Spleen (tissue), 11 donors: Measurements from ENCODE around the gene CCDC69. TPM values are rescaled to one million over a fixed set of nuclear protein-coding genes. Genes with fewer than 3 reads are reported as not detected.

ENCODE experiments used
- DNase-seq: peaks from one replicate; pipeline ENCODE4 v3.0.0-alpha.2; 2020
- H3K27ac ChIP-seq, 8 donors: fragments of 200-600 bp; sonication (generic) in 7 of 8; 1 replicate in 4 of 8; 2 replicates in 4 of 8; pipeline versions ENCODE4 v1.5.0 to v1.8.0; 2016 to 2021; ENCODE audit warnings: inconsistent platforms in 4 of 8, mild to moderate bottlenecking in 4 of 8, moderate library complexity in 1 of 8
- H3K27me3 ChIP-seq, 7 donors: fragments of 200-600 bp; sonication (generic) in 6 of 7; replicated peaks in 1 of 7; 1 replicate in 4 of 7; 2 replicates in 3 of 7; pipeline versions ENCODE4 v1.5.0 to v1.8.0; 2016 to 2021; ENCODE audit warnings: inconsistent platforms in 3 of 7, mild to moderate bottlenecking in 1 of 7
- H3K36me3 ChIP-seq, 6 donors: fragments of 200-600 bp; sonication (generic) in 5 of 6; 1 replicate in 4 of 6; 2 replicates in 2 of 6; pipeline versions ENCODE4 v1.5.0 to v1.8.0; 2016 to 2021; ENCODE audit warnings: inconsistent platforms in 2 of 6
- H3K4me1 ChIP-seq, 6 donors: fragments of 200-600 bp; sonication (generic) in 5 of 6; 1 replicate in 3 of 6; 2 replicates in 3 of 6; pipeline versions ENCODE4 v1.5.0 to v1.8.0; 2016 to 2021; ENCODE audit warnings: inconsistent platforms in 3 of 6
- H3K4me3 ChIP-seq, 8 donors: fragments of 200-600 bp; sonication (generic) in 7 of 8; 1 replicate in 4 of 8; 2 replicates in 4 of 8; pipeline versions ENCODE4 v1.5.0 to v1.8.0; 2016 to 2021; ENCODE audit warnings: inconsistent platforms in 4 of 8, mild to moderate bottlenecking in 4 of 8, moderate library complexity in 2 of 8
- H3K9me3 ChIP-seq, 8 donors: fragments of 200-600 bp; sonication (generic) in 7 of 8; 1 replicate in 4 of 8; 2 replicates in 4 of 8; pipeline versions ENCODE4 v1.5.0 to v1.8.0; 2016 to 2021; ENCODE audit warnings: inconsistent platforms in 4 of 8
- CTCF ChIP-seq, 11 experiments: fragments of 200-600 bp in 7 of 11; fragments of 450-650 bp in 4 of 11; sonication (generic) in 4 of 11; IDR thresholded peaks in 8 of 11; conservative IDR thresholded peaks in 3 of 11; 1 replicate in 7 of 11; 2 replicates in 4 of 11; pipeline versions ENCODE4 v1.4.0 to v1.8.0; 2016 to 2021; ENCODE audit warnings: antibody characterized with exemption in 11 of 11, inconsistent platforms in 4 of 11, mild to moderate bottlenecking in 1 of 11
- POLR2A ChIP-seq, 3 donors: fragments of 450-650 bp; IDR thresholded peaks; one replicate each; pipeline ENCODE4 v1.5.1; 2017; ENCODE audit warnings: antibody characterized with exemption in 3 of 3, mild to moderate bottlenecking in 1 of 3
- POLR2AphosphoS5 ChIP-seq, 3 donors: sonication (generic); formaldehyde crosslinking; IDR thresholded peaks; one replicate each; pipeline ENCODE4 v1.5.1; 2017; ENCODE audit warnings: antibody characterized with exemption in 3 of 3
- WGBS, 5 donors: extraction: QIAGEN DNeasy Blood & Tissue Kit in 3 of 5; methylation state at CpG; one replicate each; pipeline versions ENCODE4 v1.1.5 to v1.1.7; 2013 to 2018; 5-methylcytosine and 5-hydroxymethylcytosine counted together
- intact Hi-C: fragments of 100-400 bp; cut with DNase I; formaldehyde crosslinking; loops from one replicate; pipeline ENCODE4 v1.15.0; 2023; ENCODE audit warnings: low total_unique reads
- polyA plus RNA-seq, 3 donors: library from polyadenylated mRNA; stranded (reverse); fragments of 200-250 nt; gene quantifications; one replicate each; pipeline ENCODE4 v1.2.1, GENCODE V29; 2013
- total RNA-seq, 7 donors: library from RNA; depleted of rRNA in 3 of 7; stranded (reverse); fragments of >200 nt in 3 of 7; fragmentation: NEBNext Ultra II Directional in 4 of 7; extraction: Animal tissue kit (Norgen Biotek cat#: 25700) in 4 of 7; gene quantifications; one replicate each; pipeline versions ENCODE4 v1.1.0 to v1.2.1, GENCODE V29; 2016 to 2021
- donor health status: healthy with polysubstance abuse.
- donor health status: DM: no; HTN: no; CAD: no; lungs with moderate emphysema.
- donor health status: DM: no; HTN: no; CAD: no.
- donor health status: Bipolar disorder and iron deficiency.
- donor health status: healthy.
- donor health status: DM: no; HTN: no; CAD: no.
- donor health status: DM: yes; HTN: yes; CAD: no.

The CCDC69 gene
- total and polyA plus RNA-seq, 10 donors = 37.7 to 145 (median 94.9) TPM

GRCh38 chr5:151156507-151157420, 67.1 kb downstream of the CCDC69 start:
- 7 to 13% (median 11%) methylated on average over 18 to 20 of the region's 20 CpGs for WGBS, 5 donors
- H3K4me3 ChIP-seq = peak overlapping the region; percentile 55 to 97 (median 84)
- peaks cover 0 to 12% (median 0%) of the 10 kb centered on the region in 6 donors for H3K36me3 ChIP-seq
- peak; percentile 82 for DNase-seq
- no peaks in the 10 kb centered on the region for H3K27me3 ChIP-seq
- peak overlapping the region; percentile 76 to 96 (median 91) for H3K27ac ChIP-seq
- TF ChIP-seq POLR2AphosphoS5 (IDR thresholded peaks at IDR 0.05) (no peak), POLR2A (IDR thresholded peaks at IDR 0.05) (no peak), CTCF (IDR thresholded peaks at IDR 0.05 in 8 of 11, conservative IDR thresholded peaks at IDR 0.05 in 3 of 11) (peak in 2 of 11 experiments; percentile 8 to 12)
- H3K4me1 ChIP-seq = peaks cover 46 to 85% (median 72%) of the 10 kb centered on the region in 6 donors
- no peaks in the 10 kb centered on the region for H3K9me3 ChIP-seq
- intact Hi-C loops = no loop called here

GRCh38 chr5:151155775-151156506, 68.0 kb downstream of the CCDC69 start:
- Histone ChIP-seq H3K9me3 (no peaks in the 10 kb centered on the region), H3K4me3 (peak overlapping the region; percentile 55 to 97 (median 84)), H3K36me3 (peaks cover 0 to 12% (median 0%) of the 10 kb centered on the region in 6 donors), H3K27me3 (no peaks in the 10 kb centered on the region), H3K4me1 (peaks cover 54 to 93% (median 80%) of the 10 kb centered on the region in 6 donors), H3K27ac (peak overlapping the region; percentile 76 to 96 (median 91))
- intact Hi-C loops = no loop called here
- DNase-seq = peak; percentile 84
- WGBS, 5 donors = 14 to 33% (median 19%) methylated on average over 8 to 9 of the region's 9 CpGs
- TF ChIP-seq CTCF (IDR thresholded peaks at IDR 0.05 in 8 of 11, conservative IDR thresholded peaks at IDR 0.05 in 3 of 11) = no peak
- TF ChIP-seq POLR2A (IDR thresholded peaks at IDR 0.05) = no peak
- TF ChIP-seq POLR2AphosphoS5 (IDR thresholded peaks at IDR 0.05) = peak in 1 of 3 donors; percentile 48

- peak overlapping the region; percentile 55 to 97 (median 84) for H3K4me3 ChIP-seq
- H3K27me3 ChIP-seq = no peaks in the 10 kb centered on the region
- WGBS, 5 donors = 16 to 25% (median 19%) methylated on average over 7 to 9 of the region's 9 CpGs
- peaks cover 62 to 97% (median 88%) of the 10 kb centered on the region in 6 donors for H3K4me1 ChIP-seq
- TF ChIP-seq POLR2A (IDR thresholded peaks at IDR 0.05) (no peak), POLR2AphosphoS5 (IDR thresholded peaks at IDR 0.05) (peak in 2 of 3 donors; percentile 53 to 75), CTCF (IDR thresholded peaks at IDR 0.05 in 8 of 11, conservative IDR thresholded peaks at IDR 0.05 in 3 of 11) (no peak)
- peak overlapping the region; percentile 76 to 96 (median 91) for H3K27ac ChIP-seq
- peaks cover 0 to 12% (median 0%) of the 10 kb centered on the region in 6 donors for H3K36me3 ChIP-seq
- intact Hi-C loops = no loop called here
- DNase-seq = peak; percentile 86
- H3K9me3 ChIP-seq = no peaks in the 10 kb centered on the region
Measured at GRCh38 chr5:151154931-151155774, 68.7 kb downstream of the CCDC69 start.
